Erythroblast (primary cell): ENCODE results near the gene NOP56.

Source experiments
- GATA1 ChIP-seq: IDR thresholded peaks from 2 replicates; pipeline ENCODE4 v1.6.1; 2011; ENCODE audit warnings: low read depth, mild to moderate bottlenecking, control low read depth, low read length, moderate library complexity
- POLR2A ChIP-seq: IDR thresholded peaks from 2 replicates; pipeline ENCODE4 v1.6.1; 2011; ENCODE audit warnings: mild to moderate bottlenecking, low read length

DNA sequence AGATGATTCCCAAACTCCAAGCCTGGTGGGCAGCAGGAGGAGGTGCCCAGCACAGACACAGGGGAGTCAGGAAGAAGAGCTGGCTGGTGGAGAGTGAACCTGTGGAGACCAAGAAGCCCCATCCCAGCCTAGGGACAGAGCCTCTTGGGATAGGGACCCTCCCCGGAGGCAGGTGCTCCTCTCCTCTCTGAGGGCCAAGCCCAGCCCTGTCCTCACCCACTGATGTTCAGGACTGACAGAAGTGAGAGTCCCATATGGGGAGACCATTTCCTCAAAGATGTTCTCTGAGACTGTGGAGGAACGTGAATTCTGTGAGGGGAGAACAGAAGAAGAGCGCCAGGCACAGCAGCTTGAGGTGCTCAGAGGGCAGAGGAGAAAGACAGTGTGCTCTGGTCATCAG, 37.8 kb downstream of the NOP56 start:
- TF ChIP-seq POLR2A: no peak
- TF ChIP-seq GATA1: no peak
